Neutrophil (primary cell): Measurements from ENCODE around the gene GABRA5.

ENCODE experiments used
- H3K27ac ChIP-seq: fragments of 200-600 bp; sonication (generic); 2 replicates; pipeline ENCODE4 v1.5.1; 2016; ENCODE audit warnings: mild to moderate bottlenecking, moderate library complexity
- H3K27me3 ChIP-seq: fragments of 200-600 bp; sonication (generic); 2 replicates; pipeline ENCODE4 v1.6.0; 2016; ENCODE audit warnings: mild to moderate bottlenecking
- H3K36me3 ChIP-seq: fragments of 200-600 bp; sonication (generic); 2 replicates; pipeline ENCODE4 v1.5.1; 2017
- H3K4me1 ChIP-seq, 2 experiments: fragments of 200-600 bp in 1 of 2; sonication (generic) in 1 of 2; 1 replicate in 1 of 2; 2 replicates in 1 of 2; pipeline versions ENCODE4 v1.5.1 to v1.6.1; 2013 to 2016; ENCODE audit warnings: low read depth in 1 of 2, low read length in 1 of 2, mild to moderate bottlenecking in 1 of 2, moderate library complexity in 1 of 2; ENCODE audit not compliant: control insufficient read depth in 1 of 2, insufficient read depth in 1 of 2
- H3K4me3 ChIP-seq, 2 experiments: fragments of 200-600 bp in 1 of 2; sonication (generic) in 1 of 2; 1 replicate in 1 of 2; 2 replicates in 1 of 2; pipeline ENCODE4 v1.5.1; 2013 to 2016; ENCODE audit warnings: low read depth in 1 of 2, low read length in 1 of 2, mild to moderate bottlenecking in 1 of 2, moderate library complexity in 1 of 2
- H3K9me3 ChIP-seq: fragments of 200-600 bp; sonication (generic); 2 replicates; pipeline ENCODE4 v1.5.1; 2016
- CTCF ChIP-seq: fragments of 200-600 bp; sonication (generic); IDR thresholded peaks from 2 replicates; pipeline ENCODE4 v1.5.1; 2016; ENCODE audit warnings: antibody characterized with exemption

Gene GABRA5

GRCh38 chr15:26901041-26901440, 34.2 kb downstream of the GABRA5 start:
- no peak for TF ChIP-seq CTCF
- H3K36me3 ChIP-seq: no peaks in the 10 kb centered on the region
- H3K4me1 ChIP-seq: no peaks in the 10 kb centered on the region

DNA sequence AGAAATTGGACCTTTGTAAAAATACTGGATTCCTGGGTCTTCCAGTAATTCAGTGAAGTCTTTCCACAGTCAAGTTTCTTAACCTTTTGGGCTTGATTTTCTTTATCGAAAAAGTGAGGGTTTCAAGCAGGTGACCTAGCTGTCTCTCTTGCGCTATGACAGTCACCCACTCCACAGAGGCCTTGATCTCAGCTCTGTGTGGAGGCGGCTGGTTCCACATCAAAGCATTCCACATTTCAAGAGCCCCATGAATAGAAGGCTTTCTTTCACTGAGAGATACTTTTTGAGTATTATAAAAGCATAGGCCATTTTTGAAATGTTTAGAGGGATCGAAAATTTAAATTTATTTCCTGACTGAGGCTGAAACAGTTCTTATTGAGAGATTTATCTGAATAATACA, 43.9 kb downstream of the GABRA5 start:
- Histone ChIP-seq H3K36me3 (no peaks in the 10 kb centered on the region), H3K27ac (no peak overlapping the region), H3K4me3 (no peak overlapping the region), H3K4me1 (no peaks in the 10 kb centered on the region), H3K27me3 (no peaks in the 10 kb centered on the region), H3K9me3 (no peaks in the 10 kb centered on the region)
- TF ChIP-seq CTCF: no peak

More at GRCh38 chr15:26901041-26901440, 34.2 kb downstream of the GABRA5 start:
- H3K27me3 ChIP-seq: no peaks in the 10 kb centered on the region
- H3K4me3 ChIP-seq: no peak overlapping the region
- no peak overlapping the region for H3K27ac ChIP-seq
- H3K9me3 ChIP-seq: no peaks in the 10 kb centered on the region

DNA sequence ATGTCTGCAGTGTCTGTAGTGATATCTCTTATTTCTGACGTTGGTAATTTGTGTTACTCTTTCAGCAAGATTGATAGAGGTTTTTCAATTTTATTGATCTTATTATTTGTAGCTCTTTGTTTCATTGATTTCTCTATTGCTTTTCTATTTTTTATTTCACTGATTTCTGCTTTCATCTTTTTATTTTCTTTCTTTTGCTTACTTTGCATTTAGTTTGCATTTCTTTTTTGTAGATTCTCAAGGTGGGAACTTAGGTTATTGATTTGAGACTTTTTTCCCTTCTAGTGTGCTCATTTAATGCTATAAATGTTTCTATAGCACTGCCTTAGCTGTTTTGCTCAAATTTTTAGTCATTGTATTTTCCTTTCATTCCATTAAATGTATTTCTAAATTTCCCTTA, 54.6 kb downstream of the GABRA5 start:
- TF ChIP-seq CTCF: no peak
- Histone ChIP-seq H3K4me1 (no peaks in the 10 kb centered on the region), H3K27me3 (no peaks in the 10 kb centered on the region), H3K27ac (no peak overlapping the region), H3K36me3 (no peaks in the 10 kb centered on the region), H3K9me3 (no peaks in the 10 kb centered on the region), H3K4me3 (no peak overlapping the region)

GRCh38 chr15:26926081-26926480, 59.2 kb downstream of the GABRA5 start:
- no peak for TF ChIP-seq CTCF

DNA sequence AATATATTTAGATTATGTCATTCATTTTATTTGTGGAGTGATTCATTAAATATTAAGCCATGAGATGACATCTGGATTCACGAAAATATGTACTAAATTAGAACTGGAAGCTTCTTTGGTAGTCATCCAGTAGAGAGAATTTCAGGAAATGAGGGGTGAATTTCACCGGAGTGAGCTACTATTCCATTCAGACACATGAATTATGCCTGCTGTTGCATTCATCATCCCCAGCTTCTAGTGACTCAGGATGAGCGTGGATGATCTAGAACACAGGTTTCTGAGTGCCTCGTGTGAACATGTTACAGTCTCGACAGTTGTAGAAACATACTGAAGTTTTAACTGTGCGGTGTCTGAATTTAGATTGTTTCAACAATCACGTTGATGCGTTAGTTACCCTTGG, 61.2 kb downstream of the GABRA5 start:
- no peaks in the 10 kb centered on the region for H3K4me1 ChIP-seq
- H3K27me3 ChIP-seq: no peaks in the 10 kb centered on the region
- TF ChIP-seq CTCF: no peak
- H3K4me3 ChIP-seq: no peak overlapping the region
- no peaks in the 10 kb centered on the region for H3K9me3 ChIP-seq
- no peaks in the 10 kb centered on the region for H3K36me3 ChIP-seq
- H3K27ac ChIP-seq: no peak overlapping the region

More at GRCh38 chr15:26926081-26926480, 59.2 kb downstream of the GABRA5 start:
- Histone ChIP-seq H3K4me1 (no peaks in the 10 kb centered on the region), H3K27ac (no peak overlapping the region), H3K27me3 (no peaks in the 10 kb centered on the region), H3K9me3 (no peaks in the 10 kb centered on the region), H3K36me3 (no peaks in the 10 kb centered on the region), H3K4me3 (no peak overlapping the region)

- H3K36me3 ChIP-seq: no peaks in the 10 kb centered on the region
- H3K27me3 ChIP-seq: no peaks in the 10 kb centered on the region
- no peak for TF ChIP-seq CTCF
- no peaks in the 10 kb centered on the region for H3K4me1 ChIP-seq
- no peak overlapping the region for H3K4me3 ChIP-seq
- no peaks in the 10 kb centered on the region for H3K9me3 ChIP-seq
- no peak overlapping the region for H3K27ac ChIP-seq
Measured at GRCh38 chr15:26929588-26929987, 62.7 kb downstream of the GABRA5 start.
